Liver (tissue), 9 donors: ENCODE measurements around the gene ZNF33B. TPM values are rescaled to one million over a fixed set of nuclear protein-coding genes. Genes with fewer than 3 reads are reported as not detected.

ENCODE experiments used
- DNase-seq: peaks from one replicate; pipeline ENCODE4 v3.0.0-alpha.2; 2017; ENCODE audit warnings: low spot score
- H3K27ac ChIP-seq, 2 donors: one replicate each; pipeline ENCODE4 v1.7.0; 2013; ENCODE audit warnings: inconsistent platforms in 2 of 2, low read length in 2 of 2, control low read depth in 1 of 2, low read depth in 1 of 2, mild to moderate bottlenecking in 1 of 2
- H3K27me3 ChIP-seq, 4 donors: one replicate each; pipeline versions ENCODE4 v1.6.1 to v1.7.0; 2013; ENCODE audit warnings: low read length in 3 of 4, inconsistent platforms in 1 of 4, mild to moderate bottlenecking in 1 of 4, moderate library complexity in 1 of 4; ENCODE audit not compliant: control insufficient read depth in 4 of 4, insufficient read depth in 4 of 4
- H3K36me3 ChIP-seq, 4 donors: one replicate each; pipeline versions ENCODE4 v1.6.1 to v1.7.0; 2013; ENCODE audit warnings: low read length in 3 of 4, mild to moderate bottlenecking in 3 of 4, low read depth in 1 of 4, moderate library complexity in 1 of 4; ENCODE audit not compliant: control insufficient read depth in 4 of 4, insufficient read depth in 3 of 4
- H3K4me1 ChIP-seq, 4 donors: one replicate each; pipeline versions ENCODE4 v1.6.1 to v1.7.0; 2013; ENCODE audit warnings: low read length in 3 of 4, mild to moderate bottlenecking in 3 of 4, moderate library complexity in 1 of 4; ENCODE audit not compliant: control insufficient read depth in 4 of 4, insufficient read depth in 4 of 4
- H3K4me3 ChIP-seq, 3 donors: one replicate each; pipeline versions ENCODE4 v1.6.1 to v1.7.0; 2013; ENCODE audit warnings: low read length in 3 of 3, control low read depth in 1 of 3, low read depth in 1 of 3, mild to moderate bottlenecking in 1 of 3
- H3K9ac ChIP-seq, 2 donors: one replicate each; pipeline ENCODE4 v1.7.0; 2013; ENCODE audit warnings: low read length in 2 of 2, mild to moderate bottlenecking in 2 of 2, moderate library complexity in 2 of 2, control low read depth in 1 of 2, low read depth in 1 of 2
- H3K9me3 ChIP-seq, 4 donors: one replicate each; pipeline versions ENCODE4 v1.6.1 to v1.7.0; 2013; ENCODE audit warnings: low read length in 3 of 4; ENCODE audit not compliant: control insufficient read depth in 4 of 4
- CTCF ChIP-seq: fragments of 150-350 bp; IDR thresholded peaks from 2 replicates; pipeline ENCODE4 v1.5.1; 2017; ENCODE audit warnings: improper control_type of control experiment, low read depth, low read length; ENCODE audit not compliant: missing input control
- EGR1 ChIP-seq, 2 donors: IDR thresholded peaks; 2 replicates each; pipeline ENCODE4 v1.6.1; 2016 to 2018; ENCODE audit warnings: antibody characterized with exemption in 2 of 2, low read depth in 2 of 2
- FOXA1 ChIP-seq: IDR thresholded peaks from 2 replicates; pipeline ENCODE4 v1.6.1; 2016; ENCODE audit warnings: antibody characterized with exemption
- FOXA2 ChIP-seq: IDR thresholded peaks from 2 replicates; pipeline ENCODE4 v1.6.1; 2016; ENCODE audit warnings: antibody characterized with exemption
- GABPA ChIP-seq, 2 donors: IDR thresholded peaks in 1 of 2; conservative IDR thresholded peaks in 1 of 2; 2 replicates each; pipeline ENCODE4 v1.6.1; 2016; ENCODE audit warnings: antibody characterized with exemption in 2 of 2, mild to moderate bottlenecking in 1 of 2, moderate library complexity in 1 of 2
- MAX ChIP-seq: IDR thresholded peaks from 2 replicates; pipeline ENCODE4 v1.6.1; 2016; ENCODE audit warnings: antibody characterized with exemption
- REST ChIP-seq: IDR thresholded peaks from 2 replicates; pipeline ENCODE4 v1.6.1; 2016; ENCODE audit warnings: antibody characterized with exemption, mild to moderate bottlenecking
- RXRA ChIP-seq, 2 donors: IDR thresholded peaks; 2 replicates each; pipeline ENCODE4 v1.6.1; 2017 to 2018; ENCODE audit warnings: antibody characterized with exemption in 2 of 2, mild to moderate bottlenecking in 1 of 2
- TAF1 ChIP-seq: conservative IDR thresholded peaks from 2 replicates; pipeline ENCODE4 v1.6.1; 2016; ENCODE audit warnings: antibody characterized with exemption, mild to moderate bottlenecking
- YY1 ChIP-seq: IDR thresholded peaks from 2 replicates; pipeline ENCODE4 v1.6.1; 2016; ENCODE audit warnings: antibody characterized with exemption, mild to moderate bottlenecking
- WGBS: extraction: QIAGEN DNeasy Blood & Tissue Kit; methylation state at CpG from one replicate; pipeline ENCODE4 v1.1.7; 2013; 5-methylcytosine and 5-hydroxymethylcytosine counted together
- polyA plus RNA-seq, 2 donors: library from polyadenylated mRNA; stranded (reverse) in 1 of 2; unstranded in 1 of 2; fragments of 200-250 nt in 1 of 2; fragments of >200 nt in 1 of 2; fragmentation: Nextera tagmentation in 1 of 2; extraction: Ambion mirVana in 1 of 2; gene quantifications; one replicate each; pipeline versions ENCODE4 v1.2.1 to v1.2.3, GENCODE V29; 2013 to 2015
- total RNA-seq, 2 donors: library from RNA; depleted of rRNA; stranded (reverse); fragments of >200 nt; gene quantifications; one replicate each; pipeline ENCODE4 v1.2.3, GENCODE V29; 2014
- donor health status: healthy.
- donor health status: healthy.
- donor health status: healthy.
- donor health status: healthy.
- donor health status: healthy.

Gene ZNF33B
- total and polyA plus RNA-seq, 4 donors, result 5.6 to 16.0 (median 8.5) TPM

GRCh38 chr10:42596196-42596595, 42.2 kb downstream of the ZNF33B start:
- Histone ChIP-seq H3K9me3 (peaks cover 18 to 55% (median 38%) of the 10 kb centered on the region in 4 donors), H3K27me3 (no peaks in the 10 kb centered on the region), H3K4me3 (no peak overlapping the region), H3K9ac (no peak overlapping the region), H3K4me1 (no peaks in the 10 kb centered on the region), H3K36me3 (peaks cover 6 to 61% (median 59%) of the 10 kb centered on the region in 4 donors), H3K27ac (no peak overlapping the region)
- TF ChIP-seq YY1 (no peak), FOXA2 (no peak), TAF1 (no peak), EGR1 (IDR thresholded peaks at IDR 0.05; ENCODE audit: low read depth in 2 of 2) (no peak), MAX (no peak), REST (no peak), RXRA (IDR thresholded peaks at IDR 0.05) (no peak), CTCF (no peak), FOXA1 (no peak)
- DNase-seq, result no peak

GRCh38 chr10:42594246-42594650, 44.1 kb downstream of the ZNF33B start:
- WGBS, result 75% methylated on average over 5 of the region's 5 CpGs
- Histone ChIP-seq H3K27ac (no peak overlapping the region), H3K9ac (no peak overlapping the region), H3K9me3 (peaks cover 22 to 66% (median 45%) of the 10 kb centered on the region in 4 donors), H3K27me3 (no peaks in the 10 kb centered on the region), H3K36me3 (peaks cover 8 to 67% (median 60%) of the 10 kb centered on the region in 4 donors), H3K4me3 (peak overlapping the region in 1 of 3 donors; percentile 75), H3K4me1 (no peaks in the 10 kb centered on the region)
- no peak for TF ChIP-seq MAX
- no peak for DNase-seq

- 97% methylated on average over 1 of the region's 1 CpG for WGBS
- H3K36me3 ChIP-seq, result peaks cover 8 to 72% (median 60%) of the 10 kb centered on the region in 4 donors
- H3K27me3 ChIP-seq, result no peaks in the 10 kb centered on the region
- no peak for DNase-seq
- H3K27ac ChIP-seq, result no peak overlapping the region
- peak overlapping the region in 2 of 3 donors; percentile 42 to 75 for H3K4me3 ChIP-seq
- H3K9me3 ChIP-seq, result peaks cover 22 to 64% (median 47%) of the 10 kb centered on the region in 4 donors
- H3K9ac ChIP-seq, result no peak overlapping the region
- TF ChIP-seq GABPA (IDR thresholded peaks at IDR 0.05 in 1 of 2, conservative IDR thresholded peaks at IDR 0.05 in 1 of 2) (no peak), REST (no peak), RXRA (IDR thresholded peaks at IDR 0.05) (no peak)
- H3K4me1 ChIP-seq, result no peaks in the 10 kb centered on the region
These were observed 45.1 kb downstream of the ZNF33B start for GRCh38 chr10:42593284-42593683.
